Central memory CD8-positive, alpha-beta T cell (primary cell): Measurements from ENCODE around the gene TSPAN9.

Experiments used
- ATAC-seq: fragments of 150-1000 bp; cut with Tn5 transposase; replicated peaks from 2 replicates; pipeline ENCODE4 v1.10.0; 2022; ENCODE audit warnings: mild to moderate bottlenecking, moderate FRiP score, moderate number of reproducible peaks; ENCODE audit not compliant: poor library complexity, severe bottlenecking; ENCODE audit errors: extremely low read depth
- DNase-seq, 2 donors: peaks; one replicate each; pipeline ENCODE4 v3.0.0; 2021; ENCODE audit warnings: low spot score in 2 of 2
- H3K27ac Mint-ChIP-seq: one replicate; pipeline ENCODE4 v1.8.0; 2022; ENCODE audit warnings: low read depth, mild to moderate bottlenecking, moderate library complexity, mixed read lengths
- H3K27me3 Mint-ChIP-seq: one replicate; pipeline ENCODE4 v1.8.0; 2022; ENCODE audit warnings: mixed read lengths
- H3K36me3 Mint-ChIP-seq: one replicate; pipeline ENCODE4 v1.8.0; 2022; ENCODE audit warnings: mild to moderate bottlenecking, moderate library complexity, mixed read lengths; ENCODE audit not compliant: insufficient read depth
- H3K4me1 Mint-ChIP-seq: one replicate; pipeline ENCODE4 v1.8.0; 2022; ENCODE audit warnings: mixed read lengths
- H3K4me3 Mint-ChIP-seq: one replicate; pipeline ENCODE4 v1.8.0; 2022; ENCODE audit warnings: mild to moderate bottlenecking, moderate library complexity, mixed read lengths
- H3K9me3 Mint-ChIP-seq: one replicate; pipeline ENCODE4 v1.8.0; 2022; ENCODE audit warnings: mixed read lengths

The TSPAN9 gene

GRCh38 chr12:3076730-3077571 lies at the start of gene TSPAN9:
TSPAN9 (plus strand) TSS chr12:3077379; CDS start chr12:3201194, 123,815 bp downstream.
- Mint-ChIP-seq H3K4me3 (peak within 1 kb of the TSS; percentile 81), H3K27ac (no peak within 1 kb of the TSS), H3K4me1 (peaks cover 7% of the 10 kb centered on the region), H3K27me3 (peaks cover 8% of the 10 kb centered on the region), H3K9me3 (no peaks in the 10 kb centered on the region), H3K36me3 (peaks cover 9% of the 10 kb centered on the region)
- peak; percentile 57 for ATAC-seq
- peak; percentile 19 to 41 for DNase-seq

DNA sequence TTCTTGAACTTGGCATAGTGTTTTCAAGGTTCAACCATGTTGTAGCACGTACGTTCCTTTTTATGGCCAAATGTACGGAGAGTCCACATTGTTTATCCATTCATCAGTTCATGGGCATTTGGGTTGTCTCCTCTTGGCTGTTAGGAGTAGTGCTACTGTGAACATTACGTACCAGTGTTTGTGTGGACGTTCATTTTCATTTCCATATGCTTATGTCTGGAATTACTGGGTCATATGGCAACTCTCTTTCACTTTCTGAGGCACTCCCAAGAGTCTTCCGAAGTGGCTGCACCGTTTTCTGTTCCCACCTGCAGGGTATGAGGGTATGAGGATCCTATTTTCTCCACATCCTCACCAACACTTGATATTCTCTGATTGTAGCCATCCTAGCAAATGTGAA lies 49.1 kb upstream of the TSPAN9 start:
- ATAC-seq: no peak
- DNase-seq: no peak
- H3K27me3 Mint-ChIP-seq: peaks cover 15% of the 10 kb centered on the region

GRCh38 chr12:3030821-3031429 lies 46.3 kb upstream of the TSPAN9 start:
- no peak for ATAC-seq
- H3K36me3 Mint-ChIP-seq: no peaks in the 10 kb centered on the region
- no peak for DNase-seq
- no peaks in the 10 kb centered on the region for H3K4me1 Mint-ChIP-seq
- H3K4me3 Mint-ChIP-seq: no peak overlapping the region
- H3K27me3 Mint-ChIP-seq: peaks cover 27% of the 10 kb centered on the region
- H3K9me3 Mint-ChIP-seq: no peaks in the 10 kb centered on the region
- no peak overlapping the region for H3K27ac Mint-ChIP-seq

More for the DNA sequence above, 49.1 kb upstream of the TSPAN9 start:
- H3K4me3 Mint-ChIP-seq: no peak overlapping the region
- H3K36me3 Mint-ChIP-seq: no peaks in the 10 kb centered on the region
- H3K4me1 Mint-ChIP-seq: no peaks in the 10 kb centered on the region
- H3K27ac Mint-ChIP-seq: no peak overlapping the region
- no peaks in the 10 kb centered on the region for H3K9me3 Mint-ChIP-seq

DNA sequence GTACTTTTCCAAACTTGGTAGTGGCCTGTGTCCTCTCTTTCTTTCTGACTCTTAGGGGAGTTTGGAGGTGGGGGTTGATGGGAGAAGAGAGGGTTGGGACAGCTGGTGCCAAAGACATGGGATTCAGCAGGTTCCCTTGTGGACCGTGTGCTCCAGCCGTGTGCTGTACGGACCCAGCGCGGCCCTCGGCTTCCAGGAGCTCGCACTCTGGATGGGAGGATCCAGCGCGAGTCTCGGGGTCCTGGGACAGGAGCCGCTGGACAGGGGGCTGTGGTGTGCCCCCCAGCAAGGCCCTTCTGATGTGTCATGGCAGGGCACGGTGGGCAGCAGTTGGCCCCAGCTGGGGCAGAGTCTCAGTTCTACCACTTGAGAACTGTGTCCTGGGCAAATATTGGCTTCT lies 45.0 kb upstream of the TSPAN9 start:
- Mint-ChIP-seq H3K4me1 (no peaks in the 10 kb centered on the region), H3K27ac (no peak overlapping the region), H3K9me3 (no peaks in the 10 kb centered on the region), H3K27me3 (peaks cover 27% of the 10 kb centered on the region), H3K4me3 (no peak overlapping the region), H3K36me3 (no peaks in the 10 kb centered on the region)
- no peak for ATAC-seq
- DNase-seq: no peak

DNA sequence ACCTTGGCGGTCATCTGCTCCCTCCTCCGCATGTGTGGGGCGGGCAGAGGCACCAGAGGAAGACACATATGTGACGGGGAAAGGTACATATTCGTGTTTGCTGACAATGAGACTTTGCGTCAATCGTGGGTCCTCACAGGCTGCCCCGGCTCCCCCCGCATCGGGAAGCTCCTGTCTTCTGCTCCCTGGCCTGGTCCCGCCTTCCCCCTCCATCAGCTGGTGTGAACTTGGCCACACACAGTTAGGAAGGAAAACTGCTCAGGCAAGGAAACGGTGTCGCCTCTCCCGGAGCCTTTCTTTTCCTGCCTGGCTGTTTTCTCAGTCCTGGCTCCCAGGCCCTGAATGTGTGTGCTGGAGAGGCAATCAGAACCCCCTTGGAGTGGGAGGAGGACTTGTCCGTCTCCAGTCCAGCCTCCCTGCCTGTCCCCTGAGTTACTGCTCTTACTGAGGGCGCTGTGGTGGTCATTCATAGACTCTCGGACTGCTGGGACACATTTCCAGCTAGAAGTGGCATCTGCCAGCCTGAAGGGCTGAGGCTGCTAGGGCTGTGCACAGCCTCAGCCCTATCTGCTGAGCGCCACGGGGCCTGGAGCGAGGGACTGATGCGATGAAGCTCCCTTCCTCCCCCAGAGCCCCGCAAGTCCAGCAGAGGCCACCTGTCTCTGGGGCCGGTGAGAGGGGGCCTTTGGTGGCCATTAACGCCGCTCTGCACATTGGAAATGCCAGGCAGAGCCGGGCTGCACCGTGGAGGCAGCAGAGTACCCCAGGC lies 44.2 kb upstream of the TSPAN9 start:
- H3K4me3 Mint-ChIP-seq: no peak overlapping the region
- H3K27ac Mint-ChIP-seq: no peak overlapping the region
- H3K27me3 Mint-ChIP-seq: peaks cover 27% of the 10 kb centered on the region
- DNase-seq (no peak), ATAC-seq (no peak)
- no peaks in the 10 kb centered on the region for H3K4me1 Mint-ChIP-seq
- H3K36me3 Mint-ChIP-seq: no peaks in the 10 kb centered on the region
- H3K9me3 Mint-ChIP-seq: no peaks in the 10 kb centered on the region

DNA sequence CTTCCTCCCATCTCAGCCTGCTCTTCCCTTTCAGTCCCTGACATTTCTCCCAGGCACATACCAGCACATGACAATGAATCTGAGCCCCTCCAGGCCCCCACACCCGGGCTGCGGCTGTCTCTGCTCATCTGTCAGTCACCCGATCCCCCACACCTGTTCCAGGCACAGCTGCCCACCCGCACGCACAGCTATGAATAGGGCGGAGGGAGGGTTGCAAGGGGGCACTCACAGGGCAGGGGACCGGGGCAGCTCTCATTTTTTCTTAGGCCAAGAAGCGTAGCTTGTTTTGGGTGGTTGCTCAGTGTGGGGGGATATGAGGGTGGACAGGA lies 43.7 kb upstream of the TSPAN9 start:
- Mint-ChIP-seq H3K27me3 (peaks cover 32% of the 10 kb centered on the region), H3K4me1 (no peaks in the 10 kb centered on the region), H3K27ac (no peak overlapping the region), H3K9me3 (no peaks in the 10 kb centered on the region), H3K4me3 (no peak overlapping the region), H3K36me3 (no peaks in the 10 kb centered on the region)
- DNase-seq (no peak), ATAC-seq (no peak)

DNA sequence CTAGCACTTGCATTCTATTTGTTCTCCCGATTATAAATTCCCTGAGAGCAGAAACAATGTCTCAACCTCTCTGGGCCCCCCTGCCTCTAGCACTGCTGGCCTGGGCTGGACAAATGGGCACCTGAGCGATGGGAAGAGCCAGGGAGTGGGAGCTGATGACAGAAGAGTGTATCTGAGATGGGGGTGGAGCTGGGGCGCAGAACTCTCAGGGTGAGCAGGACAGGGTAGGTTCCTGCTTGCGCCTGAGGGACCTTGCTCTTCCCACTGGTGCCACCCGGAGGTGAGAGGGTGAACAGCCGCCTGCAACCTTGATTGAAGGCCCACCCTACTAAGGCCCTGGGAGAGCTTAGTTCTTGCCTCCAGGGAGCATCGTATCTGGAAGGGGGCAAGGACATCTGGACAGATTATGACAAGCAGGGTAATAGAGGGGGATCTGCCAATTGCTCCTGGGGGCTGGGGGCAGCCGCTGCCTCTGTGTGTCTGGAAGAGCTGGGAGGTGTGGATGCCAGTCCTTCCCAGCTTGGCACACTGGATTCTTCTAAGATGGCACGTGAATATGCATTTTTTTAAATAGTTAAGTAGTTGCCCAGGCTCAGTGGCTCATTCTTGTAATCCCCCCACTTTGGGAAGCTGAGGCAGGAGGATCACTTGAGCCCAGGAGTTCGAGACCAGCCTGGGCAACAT lies 43.0 kb upstream of the TSPAN9 start:
- H3K36me3 Mint-ChIP-seq: no peaks in the 10 kb centered on the region
- DNase-seq: no peak
- peaks cover 39% of the 10 kb centered on the region for H3K27me3 Mint-ChIP-seq
- ATAC-seq: no peak
- H3K4me1 Mint-ChIP-seq: no peaks in the 10 kb centered on the region
- no peak overlapping the region for H3K4me3 Mint-ChIP-seq
- H3K27ac Mint-ChIP-seq: no peak overlapping the region
- H3K9me3 Mint-ChIP-seq: no peaks in the 10 kb centered on the region

DNA sequence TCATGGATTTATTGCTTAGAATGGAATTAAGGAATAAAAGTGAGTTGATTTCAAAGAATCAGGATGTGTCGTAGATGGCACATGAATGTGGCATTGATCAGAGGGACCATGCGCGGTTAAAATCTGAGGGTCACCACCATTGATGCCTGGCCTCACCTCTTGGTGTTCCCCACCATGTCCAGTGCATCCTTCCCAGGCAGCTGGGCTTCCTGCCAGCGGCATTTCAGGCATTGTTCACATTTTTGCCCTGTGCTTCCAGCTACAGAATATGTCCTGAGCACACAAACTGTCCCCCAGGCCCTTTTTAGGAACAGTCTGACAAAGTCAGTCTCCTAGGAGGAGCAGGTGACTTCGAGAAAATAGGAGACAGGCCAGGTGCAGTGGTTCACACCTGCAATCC lies 42.0 kb upstream of the TSPAN9 start:
- no peak for ATAC-seq
- DNase-seq: no peak
- Mint-ChIP-seq H3K4me3 (no peak overlapping the region), H3K4me1 (no peaks in the 10 kb centered on the region), H3K27ac (no peak overlapping the region), H3K27me3 (peaks cover 36% of the 10 kb centered on the region), H3K36me3 (no peaks in the 10 kb centered on the region), H3K9me3 (no peaks in the 10 kb centered on the region)

- Mint-ChIP-seq H3K4me1 (no peaks in the 10 kb centered on the region), H3K27me3 (peaks cover 29% of the 10 kb centered on the region), H3K27ac (no peak overlapping the region), H3K4me3 (no peak overlapping the region), H3K36me3 (no peaks in the 10 kb centered on the region), H3K9me3 (no peaks in the 10 kb centered on the region)
- ATAC-seq (no peak), DNase-seq (no peak)
These were observed 41.1 kb upstream of the TSPAN9 start for GRCh38 chr12:3035815-3036702.

DNA sequence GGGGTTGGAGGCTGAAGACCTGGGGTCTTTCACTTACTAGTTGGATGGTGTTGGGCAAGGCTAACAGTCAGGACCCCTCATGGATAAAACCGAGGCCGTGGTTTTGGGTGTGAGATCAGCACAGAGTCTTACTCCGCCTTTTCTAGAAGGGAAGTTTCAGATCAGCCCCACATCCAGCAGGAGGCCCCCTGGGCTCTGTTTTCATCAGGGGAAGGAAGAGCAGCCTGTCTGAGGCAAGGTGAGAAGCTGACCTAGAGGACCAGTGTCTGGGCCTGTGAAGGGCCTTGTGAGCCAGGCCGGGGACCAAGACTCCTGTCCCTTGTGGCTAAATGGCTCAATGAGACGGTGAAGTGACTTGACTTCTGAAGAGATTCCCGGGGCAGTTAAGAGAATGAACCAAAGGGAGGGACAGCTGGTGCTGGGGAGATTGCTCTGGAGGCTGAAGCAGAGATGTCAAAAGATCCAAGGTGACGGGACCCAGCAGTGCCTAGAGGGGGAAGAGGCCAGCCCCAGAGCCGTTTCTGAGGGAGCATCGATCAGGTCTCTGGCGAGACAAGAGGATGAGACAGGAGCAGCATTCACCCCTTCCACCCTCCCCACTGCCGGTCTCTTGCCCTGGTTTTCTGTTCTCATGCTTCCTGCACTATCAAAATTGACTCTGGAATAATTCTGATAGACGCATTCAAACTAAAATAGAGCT lies 40.1 kb upstream of the TSPAN9 start:
- Mint-ChIP-seq H3K36me3 (peaks cover 3% of the 10 kb centered on the region), H3K27me3 (peaks cover 35% of the 10 kb centered on the region), H3K9me3 (no peaks in the 10 kb centered on the region), H3K4me1 (no peaks in the 10 kb centered on the region), H3K4me3 (no peak overlapping the region), H3K27ac (no peak overlapping the region)
- no peak for DNase-seq
- no peak for ATAC-seq

DNA sequence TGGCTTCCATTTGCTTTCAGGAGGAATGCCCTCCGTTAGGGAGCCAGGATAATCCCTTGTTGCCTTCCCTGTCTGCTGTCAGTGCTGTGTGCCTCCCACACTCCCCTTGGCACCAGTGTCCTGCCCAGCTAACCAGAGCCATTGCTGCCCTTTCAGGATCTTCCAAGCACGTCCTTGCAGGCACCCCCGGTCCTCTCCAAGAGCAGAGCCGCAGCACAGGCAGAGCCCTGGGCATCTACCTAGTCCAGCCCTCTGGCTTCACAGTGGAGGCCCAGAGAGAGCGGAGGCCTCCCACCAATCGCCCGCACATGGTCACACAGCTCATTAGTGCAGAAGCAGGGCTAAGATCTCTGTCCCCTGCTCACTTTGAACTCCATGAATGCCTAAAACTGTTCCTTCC lies 39.0 kb upstream of the TSPAN9 start:
- Mint-ChIP-seq H3K4me1 (no peaks in the 10 kb centered on the region), H3K27me3 (peaks cover 45% of the 10 kb centered on the region), H3K36me3 (peaks cover 3% of the 10 kb centered on the region), H3K4me3 (no peak overlapping the region), H3K27ac (no peak overlapping the region), H3K9me3 (no peaks in the 10 kb centered on the region)
- no peak for ATAC-seq
- DNase-seq: no peak
